GM12878 (cell line): ENCODE data around the gene PHYKPL. TPM values are rescaled to one million over a fixed set of nuclear protein-coding genes. Genes with fewer than 3 reads are reported as not detected.
A peak's percentile ranks its signal among the peaks of the same experiment; 100 is the strongest.

Experiments used
- ATAC-seq: fragments of 200-7000 bp; cut with Tn5 transposase; 3 replicates; pipeline ENCODE4 v1.9.1; 2020; ENCODE audit warnings: mild to moderate bottlenecking, moderate library complexity
- BruUV-seq: library from RNA; stranded (reverse); fragments of 400-500 nt; replicated peaks from 2 replicates; lab custom pipeline; 2021; lab: Mats Ljungman, UMichigan
- CTCF ChIA-PET: fragments of 300-600 bp; sonication (Branson Sonifier 250); formaldehyde crosslinking; extraction: SDS; loops from one replicate; lab custom pipeline; 2021; ENCODE audit warnings: inconsistent platforms; lab: Yijun Ruan, JAX
- POLR2A ChIA-PET: fragments of 350-600 bp; formaldehyde crosslinking; extraction: SDS; loops from one replicate; lab custom pipeline; 2021; ENCODE audit warnings: inconsistent platforms; lab: Charles Lee
- RAD21 ChIA-PET: fragments of 300-600 bp; sonication (Branson Sonifier 250); formaldehyde crosslinking; loops from one replicate; lab custom pipeline; 2023; ENCODE audit warnings: antibody characterized with exemption; ENCODE audit not compliant: unreplicated experiment; lab: Charles Lee
- SMC1A ChIA-PET: fragments of 300-600 bp; sonication (Branson Sonifier 250); formaldehyde crosslinking; loops from one replicate; lab custom pipeline; 2023; ENCODE audit not compliant: unreplicated experiment, uncharacterized antibody; lab: Charles Lee
- DNase-seq: peaks from one replicate; pipeline ENCODE4 v3.0.0-alpha.2; 2011; ENCODE audit warnings: low read depth, low spot score
- FAIRE-seq: peaks from 3 replicates; lab custom pipeline; 2011; peaks lifted over from hg19 to GRCh38; lab: Jason Lieb, UNC
- H2AFZ ChIP-seq: 2 replicates; pipeline ENCODE4 v1.6.0; 2011; ENCODE audit warnings: low read depth, low read length, control low read depth; ENCODE audit not compliant: control insufficient read depth
- H3K27ac ChIP-seq: 2 replicates; pipeline ENCODE4 v1.5.1; 2011; ENCODE audit warnings: control low read depth; ENCODE audit not compliant: control insufficient read depth, insufficient read depth
- H3K27me3 ChIP-seq, 2 experiments: replicated peaks in 1 of 2; 2 replicates each; pipeline versions ENCODE4 v1.6.0 to v1.6.1; 2011; ENCODE audit warnings: low read length in 1 of 2; ENCODE audit not compliant: control insufficient read depth in 2 of 2, insufficient read depth in 2 of 2
- H3K36me3 ChIP-seq, 2 experiments: 2 replicates each; pipeline ENCODE4 v1.5.1; 2011; ENCODE audit warnings: low read length in 1 of 2; ENCODE audit not compliant: control insufficient read depth in 2 of 2, insufficient read depth in 2 of 2
- H3K4me1 ChIP-seq: 2 replicates; pipeline ENCODE4 v1.6.1; 2011; ENCODE audit warnings: mild to moderate bottlenecking, low read length, moderate library complexity, mixed read lengths; ENCODE audit not compliant: control insufficient read depth, insufficient read depth
- H3K4me2 ChIP-seq: 2 replicates; pipeline ENCODE4 v1.6.0; 2011; ENCODE audit warnings: control low read depth; ENCODE audit not compliant: control insufficient read depth, insufficient read depth
- H3K4me3 ChIP-seq: fragments of 200-600 bp; sonication (generic); 2 replicates; pipeline ENCODE4 v1.5.1; 2016
- H3K79me2 ChIP-seq: 2 replicates; pipeline ENCODE4 v1.6.0; 2011; ENCODE audit warnings: low read length; ENCODE audit not compliant: control insufficient read depth, insufficient read depth
- H3K9ac ChIP-seq: 2 replicates; pipeline ENCODE4 v1.8.0; 2011; ENCODE audit warnings: low read length, control low read depth, mixed read lengths; ENCODE audit not compliant: control insufficient read depth, insufficient read depth
- H3K9me3 ChIP-seq: replicated peaks from 3 replicates; pipeline ENCODE4 v1.5.1; 2011; ENCODE audit warnings: mild to moderate bottlenecking, low read length; ENCODE audit not compliant: control insufficient read depth, insufficient read depth
- H4K20me1 ChIP-seq: 2 replicates; pipeline ENCODE4 v1.6.0; 2011; ENCODE audit not compliant: control insufficient read depth, insufficient read depth
- BACH1 ChIP-seq: fragments of 450-650 bp; IDR thresholded peaks from 2 replicates; pipeline ENCODE4 v1.6.1; 2017; ENCODE audit warnings: mild to moderate bottlenecking, borderline replicate concordance
- BHLHE40 ChIP-seq, 2 experiments: fragments of 450-650 bp in 1 of 2; IDR thresholded peaks; 2 replicates each; pipeline ENCODE4 v1.6.1; 2011 to 2017; ENCODE audit warnings: low read depth in 2 of 2, borderline replicate concordance in 1 of 2, improper control_type of control experiment in 1 of 2, low read length in 1 of 2, mild to moderate bottlenecking in 1 of 2
- BMI1 ChIP-seq: fragments of 450-650 bp; IDR thresholded peaks from 2 replicates; pipeline ENCODE4 v1.6.1; 2016; ENCODE audit warnings: mild to moderate bottlenecking, moderate library complexity, borderline replicate concordance
- CEBPB ChIP-seq, 2 experiments: fragments of 150-350 bp in 1 of 2; IDR thresholded peaks; 2 replicates each; pipeline ENCODE4 v1.6.1; 2012 to 2014; ENCODE audit warnings: low read depth in 2 of 2, low read length in 2 of 2, borderline replicate concordance in 1 of 2, inconsistent platforms in 1 of 2
- CHD2 ChIP-seq: IDR thresholded peaks from 2 replicates; pipeline ENCODE4 v1.6.1; 2011; ENCODE audit warnings: low read depth, low read length, improper control_type of control experiment, borderline replicate concordance
- CHD4 ChIP-seq: fragments of 200-600 bp; sonication (generic); IDR thresholded peaks from 2 replicates; pipeline ENCODE4 v1.6.1; 2016; ENCODE audit warnings: mild to moderate bottlenecking
- GATAD2B ChIP-seq: fragments of 450-650 bp; conservative IDR thresholded peaks from 2 replicates; pipeline ENCODE4 v1.6.1; 2017; ENCODE audit warnings: low read depth, mild to moderate bottlenecking, moderate library complexity
- JUND ChIP-seq: IDR thresholded peaks from 2 replicates; pipeline ENCODE4 v1.6.1; 2012; ENCODE audit warnings: low read depth, mild to moderate bottlenecking, low read length, improper control_type of control experiment, moderate library complexity
- KLF5 ChIP-seq: fragments of 450-650 bp; IDR thresholded peaks from 2 replicates; pipeline ENCODE4 v1.6.1; 2014; ENCODE audit warnings: mild to moderate bottlenecking; ENCODE audit not compliant: partially characterized antibody
- LARP7 ChIP-seq: fragments of 450-650 bp; IDR thresholded peaks from 2 replicates; pipeline ENCODE4 v1.6.1; 2017; ENCODE audit warnings: mild to moderate bottlenecking
- NR2F1 ChIP-seq: fragments of 450-650 bp; conservative IDR thresholded peaks from 2 replicates; pipeline ENCODE4 v1.6.1; 2017; ENCODE audit warnings: mild to moderate bottlenecking
- POLR2A ChIP-seq: IDR thresholded peaks from 2 replicates; pipeline ENCODE4 v1.6.1; 2011; ENCODE audit warnings: low read depth, mild to moderate bottlenecking, low read length
- POU2F2 ChIP-seq: IDR thresholded peaks from 3 replicates; pipeline ENCODE4 v1.6.1; 2011; ENCODE audit warnings: low read depth, mild to moderate bottlenecking, low read length, borderline replicate concordance
- RAD21 ChIP-seq: IDR thresholded peaks from 2 replicates; pipeline ENCODE4 v1.6.1; 2011; ENCODE audit warnings: mild to moderate bottlenecking, low read depth, low read length, moderate library complexity; ENCODE audit not compliant: insufficient read depth
- RB1 ChIP-seq: fragments of 450-650 bp; formaldehyde crosslinking; IDR thresholded peaks from 2 replicates; pipeline ENCODE4 v1.6.1; 2017; ENCODE audit warnings: mild to moderate bottlenecking, borderline replicate concordance
- RELA ChIP-seq: fragments of 450-650 bp; IDR thresholded peaks from 2 replicates; pipeline ENCODE4 v1.8.0; 2014; ENCODE audit warnings: borderline replicate concordance; ENCODE audit not compliant: partially characterized antibody
- SP1 ChIP-seq: IDR thresholded peaks from one replicate; pipeline ENCODE4 v1.6.1; 2011; ENCODE audit warnings: low read depth, low read length
- STAT3 ChIP-seq: IDR thresholded peaks from 2 replicates; pipeline ENCODE4 v1.6.1; 2011; ENCODE audit warnings: low read depth, low read length, improper control_type of control experiment
- TCF12 ChIP-seq: IDR thresholded peaks from 2 replicates; pipeline ENCODE4 v1.6.1; 2011; ENCODE audit warnings: low read depth, mild to moderate bottlenecking, low read length
- ZNF207 ChIP-seq: fragments of 450-650 bp; IDR thresholded peaks from 2 replicates; pipeline ENCODE4 v1.6.1; 2014; ENCODE audit warnings: antibody characterized with exemption, mild to moderate bottlenecking, borderline replicate concordance
- ZNF274 ChIP-seq: IDR thresholded peaks from one replicate; pipeline ENCODE4 v1.8.0; 2011; ENCODE audit not compliant: insufficient read length, insufficient read depth
- WGBS: methylation state at CpG from one replicate; pipeline ENCODE4 v1.1.6; 2016; ENCODE audit warnings: low lambda C conversion rate; ENCODE audit not compliant: insufficient replicate concordance, insufficient coverage; ENCODE audit errors: missing lambda C conversion rate; 5-methylcytosine and 5-hydroxymethylcytosine counted together
- in situ Hi-C: fragments of 300-500 bp; cut with MboI; formaldehyde crosslinking; loops from 9 replicates; pipeline ENCODE4 v1.14.3; 2018; ENCODE audit warnings: mixed read lengths
- intact Hi-C: fragments of 100-400 bp; cut with micrococcal nuclease; formaldehyde crosslinking; loops from one replicate; pipeline ENCODE4 v1.14.2; 2022; ENCODE audit not compliant: unreplicated experiment
- polyA plus RNA-seq, 11 experiments: library from polyadenylated mRNA; depleted of rRNA in 4 of 11; unstranded in 6 of 11; stranded (reverse) in 5 of 11; fragments of >200 nt; fragmentation: Nextera tagmentation in 4 of 11; fragmentation: Illumina TruSeq in 1 of 11; extraction: Ambion mirVana in 4 of 11; extraction: Trizol in 1 of 11; gene quantifications; 1 replicate in 1 of 11; 2 replicates in 10 of 11; pipeline versions ENCODE4 v1.2.1 to v1.2.3, GENCODE V29; 2011 to 2016; ENCODE audit warnings: inconsistent platforms in 2 of 11, missing spikeins in 2 of 11, low read depth in 1 of 11
- total RNA-seq, 4 experiments: library from RNA; depleted of rRNA in 3 of 4; stranded (reverse); fragments of >200 nt in 3 of 4; fragmentation: Illumina TruSeq in 1 of 4; extraction: Trizol in 1 of 4; gene quantifications; 2 replicates each; pipeline versions ENCODE4 v1.2.1 to v1.2.3, GENCODE V29; 2013 to 2021
- TF ChIP-seq, protein P1 (sequence below): IDR thresholded peaks from 2 replicates; pipeline ENCODE4 v1.6.1; 2011; ENCODE audit warnings: mild to moderate bottlenecking, low read depth, low read length, moderate library complexity; ENCODE audit not compliant: insufficient replicate concordance
- TF ChIP-seq, protein P2 (sequence below): IDR thresholded peaks from 2 replicates; pipeline ENCODE4 v1.6.1; 2012; ENCODE audit warnings: low read depth, low read length, improper control_type of control experiment

PHYKPL gene
- total and polyA plus RNA-seq, 10 of the 15 experiments (the other 5 are each of a cell fraction or from before 2014, with no cell fraction given), result 4.5 to 53.9 (median 25.6) TPM

DNA sequence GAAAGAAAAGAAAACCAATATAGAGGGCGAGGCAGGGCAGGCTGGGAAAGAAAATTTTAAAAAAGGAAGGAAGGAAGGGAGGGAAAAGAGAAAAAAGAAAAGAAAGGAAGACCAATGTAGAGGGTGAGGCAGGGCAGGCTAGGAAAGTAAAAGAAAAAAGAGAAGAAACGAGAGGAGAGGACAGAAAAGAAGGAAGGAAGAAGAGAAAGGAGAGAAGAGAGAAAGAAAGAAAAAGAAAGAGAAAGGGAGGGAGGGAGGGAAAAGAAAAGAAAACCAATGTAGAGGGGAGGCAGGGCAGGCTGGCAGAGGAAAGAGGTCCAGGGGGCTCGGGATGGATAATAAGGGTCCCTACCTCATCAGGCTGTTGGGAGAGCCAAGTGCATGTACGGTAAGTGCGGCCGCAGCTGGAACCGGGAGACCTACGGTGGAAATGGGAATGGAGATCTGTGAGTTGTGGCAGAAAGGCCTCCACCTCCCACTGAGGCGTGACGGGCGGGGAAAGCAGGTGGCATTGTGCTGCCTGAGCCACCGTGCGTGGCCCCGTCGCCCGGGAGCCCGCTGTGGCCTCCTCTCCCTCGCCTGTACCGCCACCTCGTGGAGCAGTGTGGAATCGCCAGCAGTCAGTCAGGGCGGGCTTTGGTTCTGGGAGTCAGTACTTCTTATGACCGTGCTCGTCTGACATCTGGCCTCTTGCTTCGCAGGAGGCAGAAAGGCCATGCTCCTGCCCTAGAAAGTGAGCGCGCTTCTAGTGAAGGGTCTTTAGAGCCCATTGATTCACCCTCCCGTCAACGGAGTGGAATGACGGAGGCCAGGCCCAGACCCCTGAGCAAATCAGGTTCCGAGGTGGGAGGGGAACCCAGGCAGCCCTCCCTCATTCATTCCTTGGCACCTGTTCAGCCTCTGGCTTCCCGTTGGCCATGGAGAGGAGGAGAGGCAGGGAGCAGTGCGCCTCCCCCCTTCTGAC lies 68.5 kb downstream of the PHYKPL start:
- H2AFZ ChIP-seq, result peak overlapping the region; percentile 42; the same call in 1 of the 2 replicates
- in situ Hi-C loops (loop anchor here (10.0 kb wide), 1 partner anchor 559 kb away; the partner anchor contains the start of gene B4GALT7), intact Hi-C loops (loop anchor here (1.0 kb wide), 1 partner anchor 88 kb away; no protein-coding TSS in a partner anchor)
- H3K4me1 ChIP-seq, result no peaks in the 10 kb centered on the region
- no peaks in the 10 kb centered on the region for H3K36me3 ChIP-seq
- no TSS peak for BruUV-seq
- ChIA-PET CTCF (interaction anchor here (0.7 to 4.0 kb wide), 4 partner anchors 9 to 88 kb away, joined by 3 to 35 read pairs (median 3); no protein-coding TSS in a partner anchor), RAD21 (interaction anchor here (3.0 kb wide), 1 partner anchor 88 kb away, joined by 18 read pairs; no protein-coding TSS in a partner anchor), SMC1A (interaction anchor here (2.4 to 2.6 kb wide), 2 partner anchors 86 to 89 kb away, joined by 10 to 11 read pairs; no protein-coding TSS in a partner anchor), POLR2A (no interaction called here)
- no peak overlapping the region for H3K9ac ChIP-seq
- H3K79me2 ChIP-seq, result no peaks in the 10 kb centered on the region
- no peaks in the 10 kb centered on the region for H4K20me1 ChIP-seq
- no peaks in the 10 kb centered on the region for H3K9me3 ChIP-seq
- peak overlapping the region; percentile 88 for H3K4me2 ChIP-seq
- 15% methylated on average over 30 of the region's 33 CpGs for WGBS
- H3K4me3 ChIP-seq, result no peak overlapping the region
- DNase-seq, result peak; percentile 34
- no peaks in the 10 kb centered on the region for H3K27me3 ChIP-seq
- peak; percentile 95 for FAIRE-seq
- ATAC-seq, result peak; percentile 98
- no peak overlapping the region for H3K27ac ChIP-seq
- peak; percentile 68 for TF ChIP-seq TCF12
- TF ChIP-seq ZNF207, result 0 out of 2 replicates have a peak, but pooled peaks have one; percentile 48
- no peak for TF ChIP-seq STAT3
- no peak for TF ChIP-seq BMI1
- 0 out of 2 replicates have a peak, but pooled peaks have one; percentile 29 for TF ChIP-seq LARP7
- TF ChIP-seq CHD4, result no peak
- TF ChIP-seq CHD2, result no peak
- TF ChIP-seq RAD21, result peak; percentile 99
- TF ChIP-seq BACH1, result peak; percentile 50; the same call in 1 of the 2 replicates
- TF ChIP-seq CEBPB (IDR thresholded peaks at IDR 0.05; ENCODE audit: borderline replicate concordance in 1 of 2, low read depth in 2 of 2, low read length in 2 of 2), result no peak
- no peak for TF ChIP-seq POLR2A
- 0 out of 2 replicates have a peak, but pooled peaks have one; percentile 17 for TF ChIP-seq NR2F1
- peak; percentile 42 to 58; a peak in 2 of 4 replicates for TF ChIP-seq BHLHE40 (IDR thresholded peaks at IDR 0.05; ENCODE audit: borderline replicate concordance in 1 of 2, low read depth in 2 of 2, low read length in 1 of 2)
- no peak for TF ChIP-seq ZNF274
- TF ChIP-seq GATAD2B, result no peak
- TF ChIP-seq POU2F2, result peak; percentile 52; the same call in 1 of the 3 replicates
- TF ChIP-seq SP1, result peak; percentile 58
- TF ChIP-seq, protein P1, sequence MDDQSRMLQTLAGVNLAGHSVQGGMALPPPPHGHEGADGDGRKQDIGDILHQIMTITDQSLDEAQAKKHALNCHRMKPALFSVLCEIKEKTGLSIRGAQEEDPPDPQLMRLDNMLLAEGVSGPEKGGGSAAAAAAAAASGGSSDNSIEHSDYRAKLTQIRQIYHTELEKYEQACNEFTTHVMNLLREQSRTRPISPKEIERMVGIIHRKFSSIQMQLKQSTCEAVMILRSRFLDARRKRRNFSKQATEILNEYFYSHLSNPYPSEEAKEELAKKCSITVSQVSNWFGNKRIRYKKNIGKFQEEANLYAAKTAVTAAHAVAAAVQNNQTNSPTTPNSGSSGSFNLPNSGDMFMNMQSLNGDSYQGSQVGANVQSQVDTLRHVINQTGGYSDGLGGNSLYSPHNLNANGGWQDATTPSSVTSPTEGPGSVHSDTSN, result peak; percentile 29
- peak; percentile 71 for TF ChIP-seq RELA
- TF ChIP-seq KLF5, result peak; percentile 42
- TF ChIP-seq, protein P2, sequence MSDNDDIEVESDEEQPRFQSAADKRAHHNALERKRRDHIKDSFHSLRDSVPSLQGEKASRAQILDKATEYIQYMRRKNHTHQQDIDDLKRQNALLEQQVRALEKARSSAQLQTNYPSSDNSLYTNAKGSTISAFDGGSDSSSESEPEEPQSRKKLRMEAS, result peak; percentile 68; the same call in 1 of the 2 replicates
- TF ChIP-seq RB1, result peak; percentile 81; the same call in 1 of the 2 replicates
- no peak for TF ChIP-seq JUND
